PC-9 (cell line): ENCODE results near the gene MUC22. TPM values are rescaled to one million over a fixed set of nuclear protein-coding genes. Genes with fewer than 3 reads are reported as not detected.

Experiments
- BruUV-seq: library from RNA; stranded (reverse); fragments of 400-500 nt; replicated peaks from 2 replicates; lab custom pipeline; 2021; lab: Mats Ljungman, UMichigan
- CTCF ChIA-PET: fragments of 300-600 bp; sonication (Branson Sonifier 250); formaldehyde crosslinking; loops from one replicate; lab custom pipeline; 2022; ENCODE audit warnings: antibody characterized with exemption; lab: Charles Lee
- POLR2A ChIA-PET: fragments of 300-600 bp; sonication (Branson Sonifier 250); formaldehyde crosslinking; loops from one replicate; lab custom pipeline; 2022; ENCODE audit warnings: antibody characterized with exemption; ENCODE audit not compliant: unreplicated experiment; lab: Charles Lee
- DNase-seq, 2 experiments: peaks; one replicate each; pipeline versions ENCODE4 v3.0.0 to v3.0.0-alpha.2; 2015 to 2022; ENCODE audit warnings: mixed read lengths in 1 of 2
- H2AFZ ChIP-seq: fragments of 200-600 bp; sonication (generic); 2 replicates; pipeline ENCODE4 v1.8.1; 2017; ENCODE audit warnings: antibody characterized with exemption
- H3F3A ChIP-seq: fragments of 200-600 bp; sonication (generic); 2 replicates; pipeline ENCODE4 v1.8.1; 2017; ENCODE audit warnings: antibody characterized with exemption, mild to moderate bottlenecking, low read depth; ENCODE audit not compliant: insufficient read depth
- H3K27ac ChIP-seq: fragments of 200-600 bp; sonication (generic); 2 replicates; pipeline ENCODE4 v1.6.1; 2016; ENCODE audit warnings: mixed run types
- H3K27me3 ChIP-seq: fragments of 200-600 bp; sonication (generic); 2 replicates; pipeline ENCODE4 v1.6.1; 2016; ENCODE audit warnings: low read depth, mixed run types; ENCODE audit not compliant: insufficient read depth
- H3K36me3 ChIP-seq: fragments of 200-600 bp; sonication (generic); 2 replicates; pipeline ENCODE4 v1.6.1; 2016; ENCODE audit warnings: low read depth, mixed run types
- H3K4me1 ChIP-seq: fragments of 200-600 bp; sonication (generic); replicated peaks from 2 replicates; pipeline ENCODE4 v1.6.1; 2016; ENCODE audit warnings: mixed run types; ENCODE audit not compliant: insufficient read depth
- H3K4me2 ChIP-seq: fragments of 200-600 bp; sonication (generic); 2 replicates; pipeline ENCODE4 v1.6.1; 2017; ENCODE audit warnings: mixed run types
- H3K4me3 ChIP-seq: fragments of 200-600 bp; sonication (generic); 2 replicates; pipeline ENCODE4 v1.6.1; 2016; ENCODE audit warnings: mixed run types
- H3K79me2 ChIP-seq: fragments of 200-600 bp; sonication (generic); 2 replicates; pipeline ENCODE4 v1.6.1; 2017; ENCODE audit warnings: low read depth, mixed run types
- H3K9me2 ChIP-seq: fragments of 200-600 bp; sonication (generic); 2 replicates; pipeline ENCODE4 v1.8.1; 2017; ENCODE audit warnings: mild to moderate bottlenecking; ENCODE audit not compliant: insufficient read depth
- H3K9me3 ChIP-seq: fragments of 200-600 bp; sonication (generic); 2 replicates; pipeline ENCODE4 v1.8.1; 2016; ENCODE audit warnings: low read depth; ENCODE audit not compliant: insufficient read depth
- H4K20me1 ChIP-seq: fragments of 200-600 bp; sonication (generic); 2 replicates; pipeline ENCODE4 v1.8.1; 2017; ENCODE audit not compliant: insufficient read depth
- CTCF ChIP-seq: fragments of 200-600 bp; sonication (generic); conservative IDR thresholded peaks from 2 replicates; pipeline ENCODE4 v1.6.1; 2017; ENCODE audit warnings: mixed run types, antibody characterized with exemption, mild to moderate bottlenecking, moderate library complexity
- EZH2 ChIP-seq: fragments of 200-600 bp; sonication (generic); IDR thresholded peaks from 2 replicates; pipeline ENCODE4 v1.8.0; 2017; ENCODE audit warnings: antibody characterized with exemption, low read depth
- intact Hi-C: fragments of 100-400 bp; cut with micrococcal nuclease; formaldehyde crosslinking; loops from one replicate; pipeline ENCODE4 v1.10.0; 2022; ENCODE audit not compliant: unreplicated experiment
- total RNA-seq: library from RNA; stranded (reverse); gene quantifications from 2 replicates; pipeline ENCODE4 v1.2.3, GENCODE V29; 2021

MUC22 gene
- total RNA-seq, 1 experiment from 2014 or later, result not detected

DNA sequence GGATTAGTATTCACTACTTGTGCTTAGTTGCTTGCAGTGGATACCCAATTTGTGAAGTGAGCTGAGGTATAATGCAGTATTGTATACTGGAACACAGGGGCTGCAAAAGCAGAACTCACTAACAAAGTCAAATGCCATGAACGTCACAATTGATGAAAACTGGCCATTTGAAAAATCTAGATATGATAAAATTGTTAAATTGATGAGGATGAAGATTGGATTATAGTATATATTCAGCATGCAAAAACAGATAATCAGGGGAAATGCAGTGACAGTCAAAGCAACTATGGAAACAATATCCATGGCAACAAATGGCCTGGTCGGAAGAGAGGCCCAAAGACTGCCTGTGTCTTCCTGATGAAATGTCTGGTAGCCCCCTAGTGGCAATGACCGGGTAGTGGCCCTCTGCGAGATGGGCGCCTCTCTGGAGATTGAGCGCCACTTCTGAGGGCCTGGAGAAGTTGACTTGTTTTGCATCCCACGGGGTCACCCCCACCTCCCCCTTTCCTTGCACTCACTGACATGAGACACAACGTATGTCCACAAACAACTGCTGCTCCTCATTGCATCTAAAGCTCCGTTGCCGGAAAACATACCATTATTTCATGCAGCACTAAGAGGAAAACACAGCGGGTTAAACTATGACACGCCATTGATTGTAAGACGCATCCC lies 58.5 kb downstream of the MUC22 start:
- Histone ChIP-seq H4K20me1 (no peaks in the 10 kb centered on the region), H3K27me3 (no peaks in the 10 kb centered on the region), H3K36me3 (no peaks in the 10 kb centered on the region), H3K4me1 (peaks cover 3% of the 10 kb centered on the region; the same call in 1 of the 2 replicates), H2AFZ (no peak overlapping the region), H3F3A (peaks cover 3% of the 10 kb centered on the region; the same call in 1 of the 2 replicates), H3K9me3 (no peaks in the 10 kb centered on the region), H3K9me2 (no peaks in the 10 kb centered on the region), H3K27ac (no peak overlapping the region), H3K4me3 (no peak overlapping the region), H3K79me2 (no peaks in the 10 kb centered on the region), H3K4me2 (no peak overlapping the region)
- TF ChIP-seq EZH2 (no peak), CTCF (peak; percentile 94)
- ChIA-PET POLR2A (no interaction called here), CTCF (interaction anchor here (0.6 to 3.3 kb wide), 7 partner anchors 19 to 994 kb away, joined by 3 to 69 read pairs (median 4); partner anchors contain the start of gene VARS2)
- no TSS peak for BruUV-seq
- intact Hi-C loops, result no loop called here
- DNase-seq, result peak; percentile 61 to 80

DNA sequence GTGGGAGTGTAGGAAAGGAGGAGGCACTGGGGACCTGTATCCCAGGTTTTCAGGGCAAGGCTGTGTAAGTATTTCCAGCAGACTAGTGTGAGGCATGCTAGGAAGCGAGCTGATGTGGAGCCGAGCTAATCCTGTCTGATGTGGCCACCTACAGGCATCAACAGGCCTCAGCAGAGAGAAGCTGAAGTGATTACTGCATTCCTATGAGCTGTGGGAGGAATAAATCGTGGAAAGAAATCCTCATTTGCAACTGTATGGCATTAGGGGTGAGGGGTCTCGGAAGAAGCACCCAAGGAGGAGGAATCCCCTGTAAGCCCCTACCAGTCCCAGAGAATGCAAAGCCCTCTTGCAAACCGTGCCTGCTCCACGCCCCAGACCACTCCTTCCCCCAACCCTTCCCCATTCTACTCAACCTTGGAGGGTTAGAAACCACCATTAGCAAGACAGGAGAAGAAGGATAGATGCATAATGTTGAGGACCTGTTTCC lies 60.5 kb downstream of the MUC22 start:
- intact Hi-C loops, result loop anchor here (1.0 to 5.0 kb wide), 6 partner anchors 57 to 588 kb away; partner anchors contain the start of genes FLOT1 and IER3
- Histone ChIP-seq H3K27ac (no peak overlapping the region), H4K20me1 (no peaks in the 10 kb centered on the region), H3K36me3 (no peaks in the 10 kb centered on the region), H3F3A (0 out of 2 replicates have a peak, but pooled peaks cover 3% of the 10 kb centered on the region), H3K79me2 (no peaks in the 10 kb centered on the region), H3K4me1 (peaks cover 3% of the 10 kb centered on the region; the same call in 1 of the 2 replicates), H3K9me3 (no peaks in the 10 kb centered on the region), H2AFZ (no peak overlapping the region), H3K27me3 (no peaks in the 10 kb centered on the region), H3K9me2 (no peaks in the 10 kb centered on the region), H3K4me3 (no peak overlapping the region), H3K4me2 (no peak overlapping the region)
- peak; percentile 64 to 76 for DNase-seq
- CTCF ChIA-PET, result interaction anchor here (0.5 to 3.3 kb wide), 24 partner anchors 9 to 589 kb away, joined by 3 to 69 read pairs (median 4); partner anchors contain the start of genes GTF2H4, PSORS1C1 and VARS2
- POLR2A ChIA-PET, result interaction anchor here (0.5 to 0.7 kb wide), 5 partner anchors 60 to 340 kb away, joined by 3 to 26 read pairs (median 3); no protein-coding TSS in a partner anchor
- TF ChIP-seq CTCF (peak; percentile 75), EZH2 (no peak)
- no TSS peak for BruUV-seq

DNA sequence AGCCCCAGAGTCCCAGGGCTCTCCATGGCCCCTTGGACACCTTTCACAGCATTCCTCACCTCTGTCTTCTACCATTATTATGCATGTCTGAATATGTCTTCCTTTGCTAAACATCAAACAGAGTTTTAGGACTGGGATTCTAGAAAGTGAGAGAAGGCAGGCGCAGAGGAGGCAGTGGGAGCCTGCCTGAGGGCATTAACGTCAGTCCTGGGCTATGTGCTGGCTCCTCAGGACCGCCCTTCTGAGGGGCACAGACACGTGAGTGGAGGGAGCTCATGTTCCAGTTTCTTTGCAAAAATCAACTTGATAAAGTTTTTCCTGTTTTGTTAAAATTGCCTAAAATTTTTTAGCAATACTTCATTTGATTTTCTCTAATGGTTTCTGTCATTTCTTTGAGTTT lies 64.1 kb downstream of the MUC22 start:
- Histone ChIP-seq H3K36me3 (no peaks in the 10 kb centered on the region), H4K20me1 (no peaks in the 10 kb centered on the region), H3K27ac (no peak overlapping the region), H3K27me3 (no peaks in the 10 kb centered on the region), H2AFZ (no peak overlapping the region), H3F3A (no peaks in the 10 kb centered on the region), H3K4me3 (no peak overlapping the region), H3K9me3 (no peaks in the 10 kb centered on the region), H3K4me1 (peaks cover 3% of the 10 kb centered on the region; the same call in 1 of the 2 replicates), H3K79me2 (no peaks in the 10 kb centered on the region), H3K4me2 (no peak overlapping the region), H3K9me2 (no peaks in the 10 kb centered on the region)
- no peak for DNase-seq
- POLR2A ChIA-PET, result no interaction called here
- intact Hi-C loops, result loop anchor here (5.0 kb wide), 3 partner anchors 53 to 532 kb away; partner anchors contain the start of genes FLOT1 and IER3
- BruUV-seq, result no TSS peak
- CTCF ChIA-PET, result no interaction called here
- TF ChIP-seq CTCF, result no peak
- no peak for TF ChIP-seq EZH2
